NCI-H2196 (cell line): ENCODE data around the gene CDSN.
"Not testable (repeated sequence)": the region's sequence is repeated elsewhere in the genome, so short reads cannot be mapped to it uniquely, and the experiment has no call there.

ENCODE experiments used
- DNase-seq: peaks from one replicate; lab custom pipeline; 2025; ENCODE audit not compliant: unreplicated experiment; lab: John Stamatoyannopoulos, UW

CDSN gene

GRCh38 chr6:31087494-31088089, 32.7 kb downstream of the CDSN start:
- peak; percentile 90 for DNase-seq

GRCh38 chr6:31086788-31087440, 33.3 kb downstream of the CDSN start:
- no peak for DNase-seq

GRCh38 chr6:31083742-31084354, 36.4 kb downstream of the CDSN start:
- DNase-seq, result peak; percentile 13

- DNase-seq, result no peak
Observed at GRCh38 chr6:31081872-31082271, 38.4 kb downstream of the CDSN start.

- peak; percentile 77 for DNase-seq
Observed at GRCh38 chr6:31079656-31080261, 40.5 kb downstream of the CDSN start.

- DNase-seq, result no peak
Observed at GRCh38 chr6:31076611-31077010, 43.6 kb downstream of the CDSN start.

GRCh38 chr6:31075528-31075927, 44.7 kb downstream of the CDSN start:
- DNase-seq, result no peak

- DNase-seq, result no peak
Observed at GRCh38 chr6:31074401-31074800, 45.8 kb downstream of the CDSN start.

- peak; percentile 24 for DNase-seq
Observed at GRCh38 chr6:31070711-31071197, 49.5 kb downstream of the CDSN start.

- DNase-seq, result peak; percentile 88
Observed at GRCh38 chr6:31068669-31069340, 51.4 kb downstream of the CDSN start.

- not testable (repeated sequence) for DNase-seq
Observed at GRCh38 chr6:31067891-31068668, 52.2 kb downstream of the CDSN start.

- DNase-seq, result not testable (repeated sequence)
Observed at GRCh38 chr6:31067028-31067427, 53.2 kb downstream of the CDSN start.

- no peak for DNase-seq
Observed at GRCh38 chr6:31065556-31065955, 54.7 kb downstream of the CDSN start.
